H9 (cell line): ENCODE results near the gene PMM2. TPM values are rescaled to one million over a fixed set of nuclear protein-coding genes. Genes with fewer than 3 reads are reported as not detected.

ENCODE experiments used
- DNase-seq: peaks from one replicate; pipeline ENCODE4 v3.0.0-alpha.2; 2017
- H2AFZ ChIP-seq: one replicate; pipeline ENCODE4 v1.6.1; 2013; ENCODE audit warnings: mild to moderate bottlenecking, low read length, control low read depth, moderate library complexity
- H2AK5ac ChIP-seq: 2 replicates; pipeline ENCODE4 v1.6.1; 2013; ENCODE audit warnings: low read length, control low read depth, mixed read lengths; ENCODE audit not compliant: insufficient read length
- H2BK120ac ChIP-seq: one replicate; pipeline ENCODE4 v1.6.1; 2013; ENCODE audit warnings: low read depth, mild to moderate bottlenecking, low read length, control low read depth, inconsistent platforms; ENCODE audit not compliant: poor library complexity, severe bottlenecking
- H2BK12ac ChIP-seq: 2 replicates; pipeline ENCODE4 v1.6.1; 2013; ENCODE audit warnings: low read length, control low read depth, mixed read lengths, low read depth; ENCODE audit not compliant: insufficient read length
- H2BK15ac ChIP-seq: 2 replicates; pipeline ENCODE4 v1.6.1; 2013; ENCODE audit warnings: low read depth, low read length, control low read depth
- H2BK20ac ChIP-seq: one replicate; pipeline ENCODE4 v1.6.1; 2013; ENCODE audit warnings: low read depth, mild to moderate bottlenecking, low read length, control low read depth, inconsistent platforms; ENCODE audit not compliant: poor library complexity, severe bottlenecking
- H2BK5ac ChIP-seq: 2 replicates; pipeline ENCODE4 v1.6.1; 2013; ENCODE audit warnings: low read length, control low read depth, mixed read lengths; ENCODE audit not compliant: insufficient read length
- H3K14ac ChIP-seq: 2 replicates; pipeline ENCODE4 v1.6.1; 2013; ENCODE audit warnings: low read length, control low read depth; ENCODE audit not compliant: insufficient read depth
- H3K18ac ChIP-seq: 2 replicates; pipeline ENCODE4 v1.6.1; 2013; ENCODE audit warnings: low read depth, mild to moderate bottlenecking, mixed read lengths, low read length, control low read depth; ENCODE audit not compliant: insufficient read length
- H3K23ac ChIP-seq: 2 replicates; pipeline ENCODE4 v1.6.1; 2013; ENCODE audit warnings: low read length, control low read depth, mixed read lengths, low read depth; ENCODE audit not compliant: insufficient read length
- H3K23me2 ChIP-seq: 2 replicates; pipeline ENCODE4 v1.6.1; 2013; ENCODE audit warnings: low read depth, mild to moderate bottlenecking, mixed read lengths, low read length, control low read depth; ENCODE audit not compliant: insufficient read length, poor library complexity, severe bottlenecking
- H3K27ac ChIP-seq: 2 replicates; pipeline ENCODE4 v1.5.1; 2013; ENCODE audit warnings: low read length, control low read depth, mixed read lengths, low read depth; ENCODE audit not compliant: insufficient read length
- H3K27me3 ChIP-seq: 2 replicates; pipeline ENCODE4 v1.6.1; 2013; ENCODE audit warnings: low read length, control low read depth, inconsistent platforms; ENCODE audit not compliant: insufficient read depth
- H3K4ac ChIP-seq: 2 replicates; pipeline ENCODE4 v1.6.1; 2013; ENCODE audit warnings: low read depth, mild to moderate bottlenecking, control low read depth, inconsistent platforms, low read length, moderate library complexity
- H3K4me1 ChIP-seq: 2 replicates; pipeline ENCODE4 v1.6.1; 2013; ENCODE audit warnings: low read length, control low read depth, inconsistent platforms; ENCODE audit not compliant: insufficient read depth
- H3K4me2 ChIP-seq: 2 replicates; pipeline ENCODE4 v1.6.1; 2013; ENCODE audit warnings: low read length, control low read depth, mixed read lengths; ENCODE audit not compliant: insufficient read length, insufficient read depth
- H3K56ac ChIP-seq: 2 replicates; pipeline ENCODE4 v1.6.1; 2013; ENCODE audit warnings: low read depth, mild to moderate bottlenecking, mixed read lengths, low read length, control low read depth; ENCODE audit not compliant: insufficient read length
- H3K79me1 ChIP-seq: 2 replicates; pipeline ENCODE4 v1.6.1; 2013; ENCODE audit warnings: low read depth, mild to moderate bottlenecking, moderate library complexity, low read length, control low read depth, inconsistent platforms; ENCODE audit not compliant: insufficient read depth, poor library complexity, severe bottlenecking
- H3K79me2 ChIP-seq: 2 replicates; pipeline ENCODE4 v1.6.1; 2013; ENCODE audit warnings: low read length, control low read depth, inconsistent platforms; ENCODE audit not compliant: insufficient read depth
- H3K9ac ChIP-seq: 2 replicates; pipeline ENCODE4 v1.6.1; 2013; ENCODE audit warnings: low read length, control low read depth, mixed read lengths; ENCODE audit not compliant: insufficient read length; ENCODE audit errors: extremely low read depth
- H3K9me3 ChIP-seq: one replicate; pipeline ENCODE4 v1.6.1; 2013; ENCODE audit warnings: low read depth, low read length, inconsistent platforms; ENCODE audit not compliant: control insufficient read depth
- H3T11ph ChIP-seq: one replicate; pipeline ENCODE4 v1.6.1; 2013; ENCODE audit warnings: mild to moderate bottlenecking, low read length, control low read depth, inconsistent platforms
- H4K20me1 ChIP-seq: one replicate; pipeline ENCODE4 v1.6.1; 2013; ENCODE audit not compliant: control insufficient read depth, insufficient read length, insufficient read depth
- H4K5ac ChIP-seq: 2 replicates; pipeline ENCODE4 v1.6.1; 2013; ENCODE audit warnings: low read depth, mild to moderate bottlenecking, mixed read lengths, low read length, control low read depth; ENCODE audit not compliant: insufficient read length
- H4K8ac ChIP-seq: replicated peaks from 2 replicates; pipeline ENCODE4 v1.6.1; 2013; ENCODE audit warnings: low read length, control low read depth, mixed read lengths, low read depth; ENCODE audit not compliant: insufficient read length
- H4K91ac ChIP-seq: 2 replicates; pipeline ENCODE4 v1.6.1; 2013; ENCODE audit warnings: low read depth, mild to moderate bottlenecking, moderate library complexity, mixed read lengths, low read length, control low read depth; ENCODE audit not compliant: insufficient read length
- H3K27ac Mint-ChIP-seq, 3 experiments: 2 replicates in 2 of 3; 3 replicates in 1 of 3; pipeline ENCODE4 v1.8.0; 2020 to 2021; ENCODE audit warnings: mixed read lengths in 3 of 3, mild to moderate bottlenecking in 1 of 3, moderate library complexity in 1 of 3
- H3K27me3 Mint-ChIP-seq: 2 replicates; pipeline ENCODE4 v1.8.0; 2021; ENCODE audit warnings: low read depth, mild to moderate bottlenecking, moderate library complexity, mixed read lengths
- H3K36me3 Mint-ChIP-seq, 3 experiments: 2 replicates in 2 of 3; 3 replicates in 1 of 3; pipeline ENCODE4 v1.8.0; 2020 to 2021; ENCODE audit warnings: low read depth in 3 of 3, mixed read lengths in 3 of 3; ENCODE audit not compliant: insufficient read depth in 1 of 3
- H3K4me1 Mint-ChIP-seq, 2 experiments: 2 replicates each; pipeline ENCODE4 v1.8.0; 2020; ENCODE audit warnings: mixed read lengths in 2 of 2
- H3K4me3 Mint-ChIP-seq, 2 experiments: 2 replicates in 1 of 2; 3 replicates in 1 of 2; pipeline ENCODE4 v1.8.0; 2020 to 2021; ENCODE audit warnings: mild to moderate bottlenecking in 2 of 2, mixed read lengths in 2 of 2, moderate library complexity in 1 of 2
- H3K9me3 Mint-ChIP-seq, 2 experiments: 2 replicates in 1 of 2; 3 replicates in 1 of 2; pipeline ENCODE4 v1.8.0; 2020; ENCODE audit warnings: mild to moderate bottlenecking in 2 of 2, mixed read lengths in 2 of 2, moderate library complexity in 1 of 2
- CTCF ChIP-seq: fragments of 200-600 bp; sonication (generic); conservative IDR thresholded peaks from 3 replicates; pipeline ENCODE4 v1.8.0; 2021; ENCODE audit warnings: antibody characterized with exemption, mild to moderate bottlenecking
- WGBS: extraction: QIAGEN DNeasy Blood & Tissue Kit; methylation state at CpG from one replicate; pipeline ENCODE4 v1.1.7; 2013; ENCODE audit warnings: missing lambda C conversion rate, low lambda C conversion rate, mixed read lengths; ENCODE audit not compliant: insufficient read length; ENCODE audit errors: extremely low coverage; 5-methylcytosine and 5-hydroxymethylcytosine counted together
- total RNA-seq: library from RNA; stranded (reverse); gene quantifications from 2 replicates; pipeline ENCODE4 v1.2.1, GENCODE V29; 2021

PMM2 gene
- total RNA-seq, 1 experiment from 2014 or later: 82.7 TPM

- Histone ChIP-seq H3K79me2 (no peaks in the 10 kb centered on the region), H2BK20ac (no peak overlapping the region), H3K27me3 (no peaks in the 10 kb centered on the region), H3T11ph (no peak overlapping the region), H3K14ac (no peak overlapping the region), H3K23me2 (no peaks in the 10 kb centered on the region), H4K5ac (no peak overlapping the region), H3K4me1 (no peaks in the 10 kb centered on the region), H2BK120ac (no peak overlapping the region), H2BK12ac (no peak overlapping the region), H4K8ac (no peak overlapping the region), H3K4me2 (no peak overlapping the region), H2AK5ac (no peak overlapping the region), H3K4ac (no peak overlapping the region), H2AFZ (no peak overlapping the region), H4K20me1 (peaks cover 4% of the 10 kb centered on the region), H3K27ac (no peak overlapping the region), H3K23ac (no peak overlapping the region), H2BK5ac (no peak overlapping the region), H3K79me1 (no peaks in the 10 kb centered on the region), H3K56ac (no peak overlapping the region), H3K9ac (no peak overlapping the region), H3K9me3 (no peaks in the 10 kb centered on the region), H3K18ac (no peak overlapping the region), H2BK15ac (no peak overlapping the region), H4K91ac (no peak overlapping the region)
- TF ChIP-seq CTCF: no peak
- no peak for DNase-seq
- Mint-ChIP-seq H3K36me3 (peaks cover 23 to 57% (median 40%) of the 10 kb centered on the region in 3 experiments), H3K4me3 (no peak overlapping the region; a peak in 1 of 5 replicates), H3K4me1 (peaks cover 38 to 45% of the 10 kb centered on the region in 2 experiments), H3K27ac (peak overlapping the region in 1 of 3 experiments; percentile 82; a peak in 1 of 7 replicates), H3K27me3 (no peaks in the 10 kb centered on the region; the same call in 1 of the 2 replicates), H3K9me3 (no peaks in the 10 kb centered on the region; a peak in 1 of 5 replicates)
- no CpG with 5 or more reads among the region's 7 CpGs for WGBS
These were observed 48.2 kb downstream of the PMM2 start for GRCh38 chr16:8845699-8846298.
